HEK293 (cell line): Measurements from ENCODE around the gene GID8.

Experiments
- CTCF ChIA-PET: fragments of 350-600 bp; formaldehyde crosslinking; extraction: SDS; loops from one replicate; lab custom pipeline; 2021; ENCODE audit warnings: antibody characterized with exemption; lab: Yijun Ruan, JAX
- POLR2A ChIA-PET: fragments of 300-600 bp; formaldehyde crosslinking; extraction: SDS; loops from one replicate; lab custom pipeline; 2020; ENCODE audit warnings: antibody characterized with exemption, inconsistent platforms; lab: Yijun Ruan, JAX
- H3K27ac ChIP-seq: fragments of 200-500 bp; sonication (Bioruptor generic); 2 replicates; pipeline ENCODE4 v1.5.1; 2014; ENCODE audit warnings: low read depth, low read length, control low read depth, inconsistent platforms; ENCODE audit errors: extremely low read depth
- H3K36me3 ChIP-seq, 2 experiments: fragments of 200-500 bp in 1 of 2; sonication (Bioruptor generic) in 1 of 2; 1 replicate in 1 of 2; 2 replicates in 1 of 2; pipeline ENCODE4 v1.5.1; 2014 to 2017; ENCODE audit warnings: inconsistent platforms in 2 of 2, low read length in 2 of 2; ENCODE audit not compliant: control insufficient read depth in 2 of 2, insufficient read depth in 1 of 2
- H3K4me1 ChIP-seq: fragments of 200-500 bp; sonication (Bioruptor generic); 2 replicates; pipeline ENCODE4 v1.5.1; 2014; ENCODE audit warnings: mild to moderate bottlenecking, low read length, inconsistent platforms; ENCODE audit not compliant: control insufficient read depth, insufficient read depth
- H3K4me3 ChIP-seq: 2 replicates; pipeline ENCODE4 v1.5.1; 2011; ENCODE audit warnings: low read depth, mild to moderate bottlenecking, control low read depth, low read length, moderate library complexity
- H3K9me3 ChIP-seq: fragments of 200-500 bp; sonication (Bioruptor generic); 2 replicates; pipeline ENCODE4 v1.5.1; 2014; ENCODE audit warnings: low read depth, low read length, inconsistent platforms; ENCODE audit not compliant: control insufficient read depth, insufficient read depth
- KLF1 ChIP-seq: fragments of 450-650 bp; formaldehyde crosslinking; IDR thresholded peaks from 2 replicates; pipeline ENCODE4 v1.5.1; 2016; ENCODE audit warnings: missing biosample characterization, missing genetic modification characterization
- SCRT1 ChIP-seq: fragments of 450-650 bp; formaldehyde crosslinking; IDR thresholded peaks from 2 replicates; pipeline ENCODE4 v1.5.1; 2016; ENCODE audit warnings: missing biosample characterization, missing genetic modification characterization, borderline replicate concordance
- ZBTB17 ChIP-seq: fragments of 450-650 bp; formaldehyde crosslinking; IDR thresholded peaks from 2 replicates; pipeline ENCODE4 v1.5.1; 2016; ENCODE audit warnings: missing biosample characterization, missing genetic modification characterization
- ZBTB7A ChIP-seq: fragments of 450-650 bp; formaldehyde crosslinking; IDR thresholded peaks from 2 replicates; pipeline ENCODE4 v1.5.1; 2016; ENCODE audit warnings: low read depth, missing biosample characterization, missing genetic modification characterization
- ZNF121 ChIP-seq: fragments of 450-650 bp; formaldehyde crosslinking; IDR thresholded peaks from 2 replicates; pipeline ENCODE4 v1.5.1; 2016; ENCODE audit warnings: missing biosample characterization, missing genetic modification characterization
- ZNF19 ChIP-seq: fragments of 450-650 bp; formaldehyde crosslinking; IDR thresholded peaks from 2 replicates; pipeline ENCODE4; 2016; ENCODE audit warnings: missing biosample characterization, missing genetic modification characterization, low read depth
- ZNF341 ChIP-seq: fragments of 450-650 bp; formaldehyde crosslinking; IDR thresholded peaks from 2 replicates; pipeline ENCODE4; 2016; ENCODE audit warnings: low read depth, missing biosample characterization, missing genetic modification characterization
- ZNF366 ChIP-seq: fragments of 450-650 bp; formaldehyde crosslinking; conservative IDR thresholded peaks from 2 replicates; pipeline ENCODE4 v1.5.1; 2016; ENCODE audit warnings: missing biosample characterization, missing genetic modification characterization
- ZNF394 ChIP-seq: fragments of 450-650 bp; formaldehyde crosslinking; IDR thresholded peaks from 2 replicates; pipeline ENCODE4 v1.5.1; 2016; ENCODE audit warnings: missing biosample characterization, missing genetic modification characterization, mild to moderate bottlenecking, moderate library complexity, borderline replicate concordance
- ZNF404 ChIP-seq: fragments of 450-650 bp; formaldehyde crosslinking; IDR thresholded peaks from 2 replicates; pipeline ENCODE4 v1.5.1; 2017; ENCODE audit warnings: missing biosample characterization, missing genetic modification characterization
- ZNF510 ChIP-seq: fragments of 450-650 bp; formaldehyde crosslinking; IDR thresholded peaks from 2 replicates; pipeline ENCODE4 v1.5.1; 2018; ENCODE audit warnings: mild to moderate bottlenecking, missing genetic modification characterization, missing biosample characterization; ENCODE audit not compliant: insufficient replicate concordance
- ZNF600 ChIP-seq: fragments of 450-650 bp; formaldehyde crosslinking; IDR thresholded peaks from 2 replicates; pipeline ENCODE4 v1.5.1; 2016; ENCODE audit warnings: missing biosample characterization, missing genetic modification characterization
- ZNF658 ChIP-seq: fragments of 450-650 bp; formaldehyde crosslinking; IDR thresholded peaks from 2 replicates; pipeline ENCODE4; 2016; ENCODE audit warnings: missing biosample characterization, missing genetic modification characterization
- ZNF707 ChIP-seq: fragments of 450-650 bp; formaldehyde crosslinking; IDR thresholded peaks from 2 replicates; pipeline ENCODE4 v1.5.1; 2016; ENCODE audit warnings: missing biosample characterization, missing genetic modification characterization
- TF ChIP-seq, protein P1 (sequence below): fragments of 450-650 bp; formaldehyde crosslinking; IDR thresholded peaks from 2 replicates; pipeline ENCODE4 v1.5.1; 2016; ENCODE audit warnings: missing biosample characterization, missing genetic modification characterization
- TF ChIP-seq, protein P2 (sequence below): fragments of 450-650 bp; formaldehyde crosslinking; IDR thresholded peaks from 2 replicates; pipeline ENCODE4 v1.5.1; 2016; ENCODE audit warnings: missing biosample characterization, missing genetic modification characterization, borderline replicate concordance
- TF ChIP-seq, protein P3 (sequence below): fragments of 450-650 bp; formaldehyde crosslinking; IDR thresholded peaks from 2 replicates; pipeline ENCODE4 v1.5.1; 2016; ENCODE audit warnings: missing biosample characterization, missing genetic modification characterization
- TF ChIP-seq, protein P4 (sequence below): fragments of 450-650 bp; formaldehyde crosslinking; IDR thresholded peaks from 2 replicates; pipeline ENCODE4 v1.5.1; 2016; ENCODE audit warnings: missing biosample characterization, missing genetic modification characterization

The GID8 gene

DNA sequence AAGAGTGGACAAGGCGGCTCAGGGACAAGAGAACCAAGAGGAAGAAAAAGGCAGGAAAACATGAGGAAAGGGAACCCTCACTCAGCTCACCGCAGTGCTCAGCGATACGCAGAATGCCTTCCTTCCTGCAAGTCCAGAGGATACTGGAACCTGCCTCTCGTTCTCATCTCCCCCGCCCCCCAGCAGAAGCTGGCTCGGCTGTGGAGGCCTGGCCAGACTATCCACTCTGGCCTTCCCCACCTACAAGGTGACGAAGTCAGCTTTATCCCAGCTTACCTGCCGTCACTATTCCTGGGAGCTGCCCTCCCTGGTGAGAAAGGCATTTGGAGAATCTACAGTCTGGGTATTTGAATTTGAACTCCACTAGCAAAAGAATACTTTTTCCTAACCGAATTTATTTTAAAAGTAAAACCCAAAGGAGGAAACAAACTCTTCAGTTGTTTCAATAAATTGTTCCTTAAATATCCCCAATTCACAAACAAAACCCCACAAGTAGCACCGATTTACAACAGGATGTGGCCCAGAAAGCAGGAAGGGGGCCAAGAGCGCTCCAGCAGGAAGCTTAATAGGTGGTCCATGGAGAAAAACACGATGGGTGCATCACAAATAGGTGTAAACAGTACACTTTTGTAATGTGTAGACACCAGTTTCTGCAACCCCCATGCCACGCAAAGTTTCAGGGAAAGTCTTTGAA, 9.6 kb upstream of the GID8 start:
- H3K36me3 ChIP-seq = peaks cover 4 to 15% of the 10 kb centered on the region in 2 experiments; a peak in 2 of 3 replicates
- H3K27ac ChIP-seq = no peak overlapping the region
- peaks cover 17% of the 10 kb centered on the region for H3K4me1 ChIP-seq
- POLR2A ChIA-PET = no interaction called here
- CTCF ChIA-PET = interaction anchor here (1.4 to 3.1 kb wide), 3 partner anchors 9 to 29 kb away, joined by 3 to 13 read pairs (median 12); partner anchors contain the start of gene GID8
- H3K4me3 ChIP-seq = no peak overlapping the region
- TF ChIP-seq ZBTB17 (tag by site-specific recombination) (peak; percentile 56; the same call in 1 of the 2 replicates), ZBTB7A (no peak), ZNF404 (tag by site-specific recombination) (no peak), ZNF366 (tag by site-specific recombination) (0 out of 2 replicates have a peak, but pooled peaks have one; percentile 22), ZNF600 (tag by site-specific recombination) (peak; percentile 79)
- TF ChIP-seq, protein P1, sequence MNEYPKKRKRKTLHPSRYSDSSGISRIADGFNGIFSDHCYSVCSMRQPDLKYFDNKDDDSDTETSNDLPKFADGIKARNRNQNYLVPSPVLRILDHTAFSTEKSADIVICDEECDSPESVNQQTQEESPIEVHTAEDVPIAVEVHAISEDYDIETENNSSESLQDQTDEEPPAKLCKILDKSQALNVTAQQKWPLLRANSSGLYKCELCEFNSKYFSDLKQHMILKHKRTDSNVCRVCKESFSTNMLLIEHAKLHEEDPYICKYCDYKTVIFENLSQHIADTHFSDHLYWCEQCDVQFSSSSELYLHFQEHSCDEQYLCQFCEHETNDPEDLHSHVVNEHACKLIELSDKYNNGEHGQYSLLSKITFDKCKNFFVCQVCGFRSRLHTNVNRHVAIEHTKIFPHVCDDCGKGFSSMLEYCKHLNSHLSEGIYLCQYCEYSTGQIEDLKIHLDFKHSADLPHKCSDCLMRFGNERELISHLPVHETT = no peak
- TF ChIP-seq, protein P2, sequence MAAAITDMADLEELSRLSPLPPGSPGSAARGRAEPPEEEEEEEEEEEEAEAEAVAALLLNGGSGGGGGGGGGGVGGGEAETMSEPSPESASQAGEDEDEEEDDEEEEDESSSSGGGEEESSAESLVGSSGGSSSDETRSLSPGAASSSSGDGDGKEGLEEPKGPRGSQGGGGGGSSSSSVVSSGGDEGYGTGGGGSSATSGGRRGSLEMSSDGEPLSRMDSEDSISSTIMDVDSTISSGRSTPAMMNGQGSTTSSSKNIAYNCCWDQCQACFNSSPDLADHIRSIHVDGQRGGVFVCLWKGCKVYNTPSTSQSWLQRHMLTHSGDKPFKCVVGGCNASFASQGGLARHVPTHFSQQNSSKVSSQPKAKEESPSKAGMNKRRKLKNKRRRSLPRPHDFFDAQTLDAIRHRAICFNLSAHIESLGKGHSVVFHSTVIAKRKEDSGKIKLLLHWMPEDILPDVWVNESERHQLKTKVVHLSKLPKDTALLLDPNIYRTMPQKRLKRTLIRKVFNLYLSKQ (tag by site-specific recombination) = no peak
- H3K9me3 ChIP-seq = no peaks in the 10 kb centered on the region

DNA sequence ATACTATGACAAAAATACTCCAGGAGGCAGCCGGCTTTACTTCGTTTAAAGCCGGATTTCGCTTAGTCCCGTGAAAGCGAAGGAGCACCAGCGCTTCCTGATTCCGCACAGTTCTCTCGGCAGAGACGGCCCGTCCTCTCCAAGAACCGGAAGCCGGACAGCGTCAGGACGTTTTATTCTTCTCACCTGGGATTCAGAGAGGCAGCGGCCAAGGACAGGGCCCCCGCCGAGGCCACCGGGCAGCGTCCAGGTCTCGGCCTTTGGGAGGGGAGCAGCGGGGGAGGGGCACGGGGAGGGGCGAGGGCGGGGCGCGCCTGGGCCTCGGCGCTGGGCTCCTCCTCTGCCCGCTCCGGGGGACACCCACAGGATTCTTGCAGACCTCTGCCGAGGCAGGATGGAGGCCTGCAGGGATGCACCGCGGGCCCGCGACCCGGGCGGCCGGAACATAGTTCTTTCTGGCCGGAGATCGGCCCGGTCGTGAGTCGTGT, 8.9 kb upstream of the GID8 start:
- peaks cover 12% of the 10 kb centered on the region for H3K4me1 ChIP-seq
- TF ChIP-seq ZNF510 (tag by site-specific recombination) = no peak
- TF ChIP-seq ZNF658 = no peak
- H3K9me3 ChIP-seq = no peaks in the 10 kb centered on the region
- peaks cover 4 to 22% of the 10 kb centered on the region in 2 experiments; a peak in 2 of 3 replicates for H3K36me3 ChIP-seq
- H3K27ac ChIP-seq = no peak overlapping the region
- ChIA-PET POLR2A (no interaction called here), CTCF (no interaction called here)
- H3K4me3 ChIP-seq = no peak overlapping the region

DNA sequence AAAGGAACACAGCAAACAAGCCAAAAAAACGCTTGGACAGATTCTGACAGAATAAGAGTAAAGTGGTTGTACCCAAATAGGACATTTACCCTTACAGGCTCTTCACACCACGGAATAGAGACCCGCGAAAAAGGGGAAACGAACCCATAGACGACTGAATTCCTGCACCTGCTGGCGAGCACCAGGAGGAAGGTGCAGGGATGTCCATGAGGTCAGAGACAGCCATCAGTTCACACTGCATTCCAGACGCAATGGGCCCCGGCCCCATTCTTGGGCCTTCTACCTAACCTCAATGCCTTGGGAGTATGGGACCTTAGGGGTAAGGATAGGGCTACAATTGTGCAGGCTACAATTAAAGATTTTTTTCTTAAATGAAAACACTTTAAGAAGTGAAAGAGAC, 6.5 kb upstream of the GID8 start:
- Histone ChIP-seq H3K4me3 (no peak overlapping the region), H3K27ac (no peak overlapping the region), H3K9me3 (no peaks in the 10 kb centered on the region), H3K4me1 (peaks cover 4% of the 10 kb centered on the region; the same call in 1 of the 2 replicates), H3K36me3 (peaks cover 8 to 41% of the 10 kb centered on the region in 2 experiments; a peak in 2 of 3 replicates)
- ChIA-PET CTCF (no interaction called here), POLR2A (no interaction called here)
- no peak for TF ChIP-seq ZNF707
- TF ChIP-seq ZNF121 (tag by site-specific recombination) = no peak
- TF ChIP-seq, protein P3, sequence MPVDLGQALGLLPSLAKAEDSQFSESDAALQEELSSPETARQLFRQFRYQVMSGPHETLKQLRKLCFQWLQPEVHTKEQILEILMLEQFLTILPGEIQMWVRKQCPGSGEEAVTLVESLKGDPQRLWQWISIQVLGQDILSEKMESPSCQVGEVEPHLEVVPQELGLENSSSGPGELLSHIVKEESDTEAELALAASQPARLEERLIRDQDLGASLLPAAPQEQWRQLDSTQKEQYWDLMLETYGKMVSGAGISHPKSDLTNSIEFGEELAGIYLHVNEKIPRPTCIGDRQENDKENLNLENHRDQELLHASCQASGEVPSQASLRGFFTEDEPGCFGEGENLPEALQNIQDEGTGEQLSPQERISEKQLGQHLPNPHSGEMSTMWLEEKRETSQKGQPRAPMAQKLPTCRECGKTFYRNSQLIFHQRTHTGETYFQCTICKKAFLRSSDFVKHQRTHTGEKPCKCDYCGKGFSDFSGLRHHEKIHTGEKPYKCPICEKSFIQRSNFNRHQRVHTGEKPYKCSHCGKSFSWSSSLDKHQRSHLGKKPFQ (tag by site-specific recombination) = no peak

DNA sequence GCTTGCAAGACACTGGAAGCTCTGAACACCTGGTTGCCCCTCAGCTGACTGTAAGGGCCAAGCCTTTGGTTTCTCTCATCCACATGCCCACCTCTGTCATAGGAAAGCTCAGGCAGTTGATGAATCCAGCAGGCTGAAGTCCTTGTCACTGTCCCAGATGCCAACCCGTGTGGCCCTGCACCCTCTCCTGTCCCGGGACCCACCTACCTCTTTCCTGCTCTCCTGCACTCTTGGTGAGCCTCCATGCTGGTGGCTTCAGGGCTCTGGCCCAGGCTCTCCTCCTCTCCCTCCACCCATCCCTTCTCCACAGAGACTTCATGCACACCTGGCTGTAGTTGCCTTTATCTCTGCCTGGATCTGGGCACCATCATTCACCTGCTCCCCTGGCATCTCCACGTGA, 4.0 kb upstream of the GID8 start:
- no peak overlapping the region for H3K4me3 ChIP-seq
- H3K4me1 ChIP-seq = 0 out of 2 replicates have a peak, but pooled peaks cover 1% of the 10 kb centered on the region
- H3K9me3 ChIP-seq = no peaks in the 10 kb centered on the region
- CTCF ChIA-PET = interaction anchor here (0.7 to 2.2 kb wide), 4 partner anchors 13 to 39 kb away, joined by 4 to 12 read pairs (median 7); no protein-coding TSS in a partner anchor
- peaks cover 8 to 34% of the 10 kb centered on the region in 2 experiments; a peak in 2 of 3 replicates for H3K36me3 ChIP-seq
- no peak overlapping the region for H3K27ac ChIP-seq
- POLR2A ChIA-PET = interaction anchor here (1.0 kb wide), 1 partner anchor 10 kb away, joined by 3 read pairs; no protein-coding TSS in a partner anchor
- TF ChIP-seq, protein P4, sequence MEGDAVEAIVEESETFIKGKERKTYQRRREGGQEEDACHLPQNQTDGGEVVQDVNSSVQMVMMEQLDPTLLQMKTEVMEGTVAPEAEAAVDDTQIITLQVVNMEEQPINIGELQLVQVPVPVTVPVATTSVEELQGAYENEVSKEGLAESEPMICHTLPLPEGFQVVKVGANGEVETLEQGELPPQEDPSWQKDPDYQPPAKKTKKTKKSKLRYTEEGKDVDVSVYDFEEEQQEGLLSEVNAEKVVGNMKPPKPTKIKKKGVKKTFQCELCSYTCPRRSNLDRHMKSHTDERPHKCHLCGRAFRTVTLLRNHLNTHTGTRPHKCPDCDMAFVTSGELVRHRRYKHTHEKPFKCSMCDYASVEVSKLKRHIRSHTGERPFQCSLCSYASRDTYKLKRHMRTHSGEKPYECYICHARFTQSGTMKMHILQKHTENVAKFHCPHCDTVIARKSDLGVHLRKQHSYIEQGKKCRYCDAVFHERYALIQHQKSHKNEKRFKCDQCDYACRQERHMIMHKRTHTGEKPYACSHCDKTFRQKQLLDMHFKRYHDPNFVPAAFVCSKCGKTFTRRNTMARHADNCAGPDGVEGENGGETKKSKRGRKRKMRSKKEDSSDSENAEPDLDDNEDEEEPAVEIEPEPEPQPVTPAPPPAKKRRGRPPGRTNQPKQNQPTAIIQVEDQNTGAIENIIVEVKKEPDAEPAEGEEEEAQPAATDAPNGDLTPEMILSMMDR (tag by site-specific recombination) = no peak
- TF ChIP-seq ZNF19 (tag by site-specific recombination) (no peak), ZNF394 (tag by site-specific recombination) (no peak), ZNF341 (tag by site-specific recombination) (no peak), SCRT1 (no peak), KLF1 (tag by site-specific recombination) (no peak)
